ENCODE data around the gene METTL21C.

The METTL21C gene

DNA sequence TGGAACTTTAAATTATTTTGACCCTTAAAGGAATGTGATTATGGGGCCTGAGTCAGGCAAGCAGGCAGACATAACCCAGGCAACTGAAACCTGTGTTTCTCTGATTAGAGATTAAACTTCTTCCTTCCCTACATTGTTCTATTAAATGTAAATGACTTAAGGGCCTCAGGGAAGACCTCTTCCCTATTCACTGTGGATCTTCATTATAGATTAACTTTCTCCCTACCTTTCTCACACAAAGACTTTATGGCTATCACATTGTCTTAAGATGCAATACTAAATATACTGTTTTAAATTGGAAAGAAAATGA is 8.8 kb upstream of the METTL21C start:
- Mint-ChIP-seq H3K9me3 (no peaks in the 10 kb centered on the region), H3K27me3 (ENCODE audit: low read depth) (peaks cover 29% of the 10 kb centered on the region), H3K27ac (no peak overlapping the region), H3K4me1 (ENCODE audit: low read depth) (no peaks in the 10 kb centered on the region), H3K36me3 (ENCODE audit: low read depth) (no peaks in the 10 kb centered on the region), H3K4me3 (no peak overlapping the region)

DNA sequence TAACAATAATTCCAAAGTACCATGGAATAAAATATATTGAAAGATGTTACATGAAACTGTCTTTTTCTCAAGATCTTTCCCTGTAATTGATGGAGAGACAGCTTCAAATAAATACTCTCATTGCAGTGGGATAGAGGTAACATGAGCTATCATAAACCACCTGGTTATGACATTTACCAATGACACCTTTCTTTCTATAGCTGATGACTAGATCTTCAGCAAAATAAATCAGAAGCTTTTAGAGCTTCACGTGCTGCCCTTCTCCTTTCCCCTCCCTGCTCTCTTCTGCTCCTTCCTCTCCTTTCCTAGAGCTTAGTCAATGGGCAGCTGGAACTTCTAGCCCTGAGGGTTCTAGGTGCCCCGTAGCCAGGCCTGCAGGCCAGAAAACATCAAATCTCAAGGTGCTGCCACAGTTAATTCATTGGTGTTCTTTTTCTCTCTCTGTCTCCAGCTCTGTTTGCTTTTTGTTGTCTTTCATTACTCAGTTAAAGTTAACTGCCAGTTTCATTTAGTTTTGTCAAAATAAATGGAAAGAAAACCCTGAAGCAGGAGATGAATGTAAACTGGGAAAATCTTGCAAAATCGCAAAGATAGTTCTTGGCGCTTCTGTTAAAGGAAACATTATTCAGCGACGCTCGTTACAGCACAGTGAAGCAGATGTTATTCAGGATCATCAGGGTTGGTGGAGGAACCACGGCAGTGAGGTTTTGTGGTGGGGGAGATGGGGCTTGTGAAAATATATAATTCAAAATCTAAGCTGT is 8.3 kb upstream of the METTL21C start:
- no peaks in the 10 kb centered on the region for H3K4me1 Mint-ChIP-seq (ENCODE audit: low read depth)
- no peaks in the 10 kb centered on the region for H3K36me3 Mint-ChIP-seq (ENCODE audit: low read depth)
- no peak overlapping the region for H3K4me3 Mint-ChIP-seq
- H3K9me3 Mint-ChIP-seq = no peaks in the 10 kb centered on the region
- no peak overlapping the region for H3K27ac Mint-ChIP-seq
- peaks cover 29% of the 10 kb centered on the region for H3K27me3 Mint-ChIP-seq (ENCODE audit: low read depth)

DNA sequence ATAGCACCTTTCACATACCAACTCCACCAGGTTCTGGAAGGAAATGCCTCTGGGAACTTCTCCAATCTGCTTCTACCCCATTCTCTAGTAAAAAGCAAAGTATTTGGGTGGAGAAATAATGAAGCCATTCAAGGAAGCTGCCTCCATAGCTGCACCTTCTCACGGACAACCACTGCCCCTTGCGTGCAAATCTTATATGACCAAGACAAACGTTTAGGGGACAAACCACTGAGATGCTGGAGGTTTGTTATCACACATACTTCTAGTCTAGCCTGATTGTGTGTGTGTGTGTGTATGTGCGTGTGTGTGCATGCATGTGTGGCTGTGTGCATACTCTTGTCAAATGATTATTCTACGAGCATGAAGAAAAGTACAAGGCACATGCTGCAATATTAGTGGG is 6.5 kb upstream of the METTL21C start:
- H3K9me3 Mint-ChIP-seq = no peaks in the 10 kb centered on the region
- no peaks in the 10 kb centered on the region for H3K36me3 Mint-ChIP-seq (ENCODE audit: low read depth)
- H3K4me3 Mint-ChIP-seq = no peak overlapping the region
- no peaks in the 10 kb centered on the region for H3K4me1 Mint-ChIP-seq (ENCODE audit: low read depth)
- H3K27ac Mint-ChIP-seq = no peak overlapping the region
- H3K27me3 Mint-ChIP-seq (ENCODE audit: low read depth) = peaks cover 28% of the 10 kb centered on the region

DNA sequence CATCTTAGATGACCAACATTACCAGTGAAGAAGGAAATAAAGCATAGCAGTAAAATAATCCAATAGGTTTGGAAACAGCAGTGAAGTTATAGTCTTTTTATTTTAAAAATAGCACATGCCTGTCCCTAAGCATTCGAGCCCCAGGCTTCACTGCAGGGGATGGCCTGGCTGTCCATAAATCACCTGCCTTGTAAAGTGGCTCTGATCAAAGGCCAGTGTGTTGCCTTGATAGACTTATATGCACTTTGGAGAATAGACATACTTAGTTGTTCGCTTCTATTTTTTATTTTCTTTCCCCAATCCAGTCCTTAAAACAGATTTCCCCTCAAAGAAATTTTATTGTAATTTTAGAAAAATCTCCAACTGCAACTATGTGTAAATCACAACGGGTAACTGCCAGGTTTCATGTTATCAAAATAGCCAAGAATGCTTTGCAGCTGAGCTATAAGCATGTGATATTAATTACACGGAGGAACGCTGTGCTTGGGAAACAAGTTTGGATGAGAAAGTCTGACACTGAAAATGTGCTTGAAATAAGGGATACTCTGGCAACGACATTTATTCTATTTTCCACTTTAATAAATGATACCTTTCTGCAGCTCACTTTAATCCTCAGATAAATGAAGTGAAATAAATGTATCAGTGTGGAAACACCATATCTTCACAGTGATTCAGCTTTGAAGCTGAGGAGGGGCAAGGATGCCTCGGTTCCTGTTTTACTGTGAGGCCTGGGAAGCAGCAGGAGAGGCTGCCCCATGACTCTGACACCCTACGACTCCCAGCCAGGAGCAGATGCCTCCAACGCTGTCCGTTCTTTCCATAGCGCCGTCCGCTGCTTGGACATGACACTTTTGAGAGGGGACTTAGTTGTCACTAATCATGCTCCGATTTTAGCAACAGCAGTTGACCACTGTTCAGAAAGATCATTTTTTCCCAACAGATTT is 5.5 kb upstream of the METTL21C start:
- no peaks in the 10 kb centered on the region for H3K36me3 Mint-ChIP-seq (ENCODE audit: low read depth)
- peaks cover 27% of the 10 kb centered on the region for H3K27me3 Mint-ChIP-seq (ENCODE audit: low read depth)
- H3K9me3 Mint-ChIP-seq = no peaks in the 10 kb centered on the region
- H3K4me1 Mint-ChIP-seq (ENCODE audit: low read depth) = no peaks in the 10 kb centered on the region
- H3K27ac Mint-ChIP-seq = no peak overlapping the region
- H3K4me3 Mint-ChIP-seq = no peak overlapping the region

DNA sequence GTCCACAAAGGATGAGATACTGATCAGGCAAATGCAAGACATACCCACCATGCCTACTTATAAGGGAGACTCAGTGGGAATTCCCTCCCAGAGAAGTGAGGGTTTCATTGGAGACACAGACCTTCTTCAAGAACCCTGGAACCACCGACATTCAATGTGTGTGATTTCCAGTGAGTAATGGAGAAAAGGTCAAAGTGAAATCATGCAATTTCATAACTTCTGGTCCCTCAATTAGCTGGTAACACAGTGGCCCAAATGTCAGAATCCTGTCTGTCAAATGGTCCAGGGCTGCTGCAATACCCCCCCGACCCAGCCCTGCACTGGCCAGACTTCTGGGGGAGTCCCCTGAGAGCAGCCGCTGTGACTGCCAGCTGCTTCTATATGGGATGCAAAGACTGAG is 4.7 kb upstream of the METTL21C start:
- Mint-ChIP-seq H3K36me3 (ENCODE audit: low read depth) (no peaks in the 10 kb centered on the region), H3K27ac (no peak overlapping the region), H3K4me1 (ENCODE audit: low read depth) (no peaks in the 10 kb centered on the region)

DNA sequence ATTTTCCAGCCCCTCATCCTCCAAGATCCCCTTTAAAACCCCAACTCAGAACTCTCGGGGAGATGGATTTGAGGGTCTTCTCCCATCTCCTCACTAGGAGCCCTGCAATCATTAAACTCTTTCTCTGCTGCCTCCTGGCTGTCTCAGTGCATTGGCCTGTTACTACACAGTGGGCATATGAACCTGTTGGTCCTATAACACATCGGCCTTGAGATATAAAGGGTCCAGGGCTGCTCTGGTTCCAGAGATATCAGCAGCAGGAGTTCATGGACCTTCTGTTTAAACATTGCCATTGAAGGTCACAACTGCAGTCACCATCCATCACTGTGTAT is 3.8 kb upstream of the METTL21C start:
- H3K27ac Mint-ChIP-seq = no peak overlapping the region
- H3K4me1 Mint-ChIP-seq (ENCODE audit: low read depth) = no peaks in the 10 kb centered on the region
- no peaks in the 10 kb centered on the region for H3K36me3 Mint-ChIP-seq (ENCODE audit: low read depth)
- H3K9me3 Mint-ChIP-seq = no peaks in the 10 kb centered on the region
- H3K27me3 Mint-ChIP-seq (ENCODE audit: low read depth) = peaks cover 19% of the 10 kb centered on the region
- no peak overlapping the region for H3K4me3 Mint-ChIP-seq

More for the DNA sequence above, 4.7 kb upstream of the METTL21C start:
- H3K4me3 Mint-ChIP-seq = no peak overlapping the region
- H3K9me3 Mint-ChIP-seq = no peaks in the 10 kb centered on the region
- H3K27me3 Mint-ChIP-seq (ENCODE audit: low read depth) = peaks cover 24% of the 10 kb centered on the region

DNA sequence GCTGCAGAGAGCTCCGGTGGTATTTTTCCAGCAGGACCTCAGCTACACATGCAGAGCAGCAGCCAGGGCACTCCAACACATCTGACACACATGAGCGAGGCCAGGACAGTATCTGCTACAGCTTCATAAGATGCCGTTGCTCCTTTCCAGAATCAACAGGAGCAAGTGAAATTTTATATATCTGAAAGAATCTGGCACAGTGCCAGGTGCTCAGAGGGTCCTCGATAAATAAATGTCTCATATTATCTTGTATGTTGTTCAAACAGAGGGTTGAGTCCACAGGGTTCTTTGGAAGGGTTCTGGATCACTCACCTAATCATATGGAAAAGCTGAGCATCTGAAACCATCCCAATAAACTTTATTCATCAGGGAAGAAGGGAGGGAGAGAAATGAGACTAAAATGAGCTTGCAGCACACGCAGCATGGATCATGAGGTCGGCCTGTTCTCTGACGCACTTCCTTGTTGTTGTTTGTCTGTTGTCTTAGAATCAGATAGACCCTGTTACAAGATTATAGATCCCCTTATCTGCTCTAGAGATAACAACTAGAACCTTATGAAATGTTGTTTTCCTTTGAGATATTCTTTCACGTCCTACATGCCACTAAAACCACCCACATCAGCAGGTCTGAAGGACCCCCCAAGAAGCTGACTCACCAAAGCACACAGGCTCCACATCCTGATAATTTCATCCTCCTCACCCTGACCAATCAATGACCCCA is 3.2 kb upstream of the METTL21C start:
- H3K4me1 Mint-ChIP-seq (ENCODE audit: low read depth) = no peaks in the 10 kb centered on the region
- no peak overlapping the region for H3K4me3 Mint-ChIP-seq
- H3K9me3 Mint-ChIP-seq = no peaks in the 10 kb centered on the region
- no peak overlapping the region for H3K27ac Mint-ChIP-seq
- H3K36me3 Mint-ChIP-seq (ENCODE audit: low read depth) = no peaks in the 10 kb centered on the region
- peaks cover 23% of the 10 kb centered on the region for H3K27me3 Mint-ChIP-seq (ENCODE audit: low read depth)

DNA sequence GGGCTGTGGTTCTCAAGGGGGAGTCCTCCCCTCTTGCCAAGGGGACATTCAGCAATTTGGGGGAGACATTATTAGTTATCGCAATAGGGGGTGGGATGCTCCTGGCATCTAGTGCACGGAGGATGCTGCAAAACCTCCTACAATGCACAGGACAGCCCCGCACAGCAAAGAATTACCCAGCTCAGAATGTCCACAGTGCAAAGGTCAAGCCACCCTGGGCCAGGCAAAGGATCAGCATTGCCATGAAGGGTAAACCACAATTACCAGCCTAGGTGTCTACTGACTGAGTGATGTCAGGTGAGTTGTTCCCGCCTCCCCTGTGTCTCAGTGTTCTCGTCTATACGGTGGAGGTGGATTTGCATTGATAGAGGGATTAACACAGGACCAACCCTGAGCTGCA is 2.4 kb upstream of the METTL21C start:
- H3K9me3 Mint-ChIP-seq = no peaks in the 10 kb centered on the region
- H3K4me1 Mint-ChIP-seq (ENCODE audit: low read depth) = no peaks in the 10 kb centered on the region
- no peaks in the 10 kb centered on the region for H3K36me3 Mint-ChIP-seq (ENCODE audit: low read depth)
- no peak overlapping the region for H3K4me3 Mint-ChIP-seq
- H3K27me3 Mint-ChIP-seq (ENCODE audit: low read depth) = peaks cover 28% of the 10 kb centered on the region
- no peak overlapping the region for H3K27ac Mint-ChIP-seq

DNA sequence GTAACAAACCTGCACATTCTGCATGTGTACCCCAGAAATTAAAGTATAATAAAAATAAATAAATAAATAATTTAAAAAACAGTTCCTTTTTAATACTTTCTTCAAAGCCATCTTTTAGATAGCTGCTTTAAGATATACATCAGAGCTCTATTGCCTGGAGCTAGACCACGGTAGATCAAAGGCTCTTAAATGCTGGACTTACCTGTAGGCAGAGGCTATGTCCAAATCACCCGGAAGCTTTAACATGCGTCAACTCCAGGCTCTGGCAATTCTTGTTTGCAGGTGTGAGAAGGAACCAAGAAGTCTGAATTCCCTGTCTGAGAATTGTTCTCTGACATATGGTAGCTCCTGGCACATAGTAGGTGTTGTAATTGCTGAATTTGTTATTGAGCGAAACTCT is 1.6 kb upstream of the METTL21C start:
- no peaks in the 10 kb centered on the region for H3K36me3 Mint-ChIP-seq (ENCODE audit: low read depth)
- no peak overlapping the region for H3K27ac Mint-ChIP-seq
- H3K27me3 Mint-ChIP-seq (ENCODE audit: low read depth) = peaks cover 35% of the 10 kb centered on the region
- H3K9me3 Mint-ChIP-seq = no peaks in the 10 kb centered on the region
- no peak overlapping the region for H3K4me3 Mint-ChIP-seq
- H3K4me1 Mint-ChIP-seq (ENCODE audit: low read depth) = no peaks in the 10 kb centered on the region

DNA sequence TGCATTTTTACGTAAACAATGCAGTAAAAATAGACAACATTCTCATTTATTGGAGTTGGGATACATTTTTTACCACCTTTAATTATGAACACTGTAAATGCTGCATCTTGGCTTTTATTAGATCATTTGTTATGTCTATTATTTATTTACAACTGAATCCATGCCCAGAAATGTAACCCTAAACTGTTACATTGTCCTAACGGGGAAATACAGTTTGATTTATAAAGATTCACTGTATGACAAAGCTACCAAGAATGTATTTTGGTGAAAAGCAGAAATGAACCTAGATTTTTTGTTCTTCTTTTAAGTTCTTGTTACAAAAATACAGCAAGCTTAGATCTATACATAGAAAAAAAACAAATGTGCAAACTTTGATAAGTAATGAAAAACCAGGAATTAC is 1.1 kb downstream of the METTL21C start:
- Mint-ChIP-seq H3K4me3 (no peak overlapping the region), H3K4me1 (ENCODE audit: low read depth) (no peaks in the 10 kb centered on the region), H3K27me3 (ENCODE audit: low read depth) (peaks cover 31% of the 10 kb centered on the region)

DNA sequence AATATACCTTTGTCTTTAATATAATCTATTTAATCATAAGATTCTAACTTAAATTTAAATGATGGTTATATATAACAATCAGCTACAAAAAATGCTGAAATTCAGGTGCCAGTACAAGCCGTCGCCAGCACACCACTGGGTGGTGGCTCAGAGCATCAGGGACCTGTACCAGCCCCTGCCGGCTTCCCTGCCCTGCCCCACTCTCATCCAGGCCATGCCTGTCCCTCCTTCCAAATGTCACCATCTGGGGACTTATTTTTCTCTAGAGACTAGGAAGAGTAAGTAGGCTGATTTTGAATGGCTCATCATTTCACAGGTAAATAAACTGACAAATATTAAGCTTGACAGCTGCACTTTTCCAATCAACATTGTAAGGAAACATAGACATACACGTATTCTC is 1.6 kb downstream of the METTL21C start:
- Mint-ChIP-seq H3K4me3 (no peak overlapping the region), H3K27ac (no peak overlapping the region), H3K4me1 (ENCODE audit: low read depth) (peaks cover 2% of the 10 kb centered on the region), H3K36me3 (ENCODE audit: low read depth) (no peaks in the 10 kb centered on the region), H3K9me3 (no peaks in the 10 kb centered on the region), H3K27me3 (ENCODE audit: low read depth) (peaks cover 33% of the 10 kb centered on the region)

More for the DNA sequence above, 1.1 kb downstream of the METTL21C start:
- H3K27ac Mint-ChIP-seq = no peak overlapping the region
- no peaks in the 10 kb centered on the region for H3K9me3 Mint-ChIP-seq
- no peaks in the 10 kb centered on the region for H3K36me3 Mint-ChIP-seq (ENCODE audit: low read depth)

DNA sequence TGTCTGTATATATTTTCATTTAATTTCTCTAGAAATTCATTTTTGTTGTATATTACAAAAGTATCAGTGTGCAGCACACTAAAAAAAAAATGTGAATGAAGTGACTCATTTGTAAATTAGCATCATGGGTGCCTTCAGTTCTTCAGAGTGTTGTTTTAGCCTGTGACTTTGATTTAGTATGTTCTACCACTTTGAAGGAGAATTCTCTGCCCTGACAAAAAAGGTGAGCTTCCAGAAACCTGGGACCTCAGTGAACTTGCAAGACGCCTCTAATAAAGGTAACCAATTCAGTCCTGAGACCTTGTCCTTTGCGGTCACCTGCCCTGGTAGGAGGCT is 2.4 kb downstream of the METTL21C start:
- Mint-ChIP-seq H3K27ac (no peak overlapping the region), H3K9me3 (no peaks in the 10 kb centered on the region), H3K36me3 (ENCODE audit: low read depth) (no peaks in the 10 kb centered on the region), H3K4me3 (no peak overlapping the region), H3K4me1 (ENCODE audit: low read depth) (peaks cover 3% of the 10 kb centered on the region), H3K27me3 (ENCODE audit: low read depth) (peaks cover 35% of the 10 kb centered on the region)

DNA sequence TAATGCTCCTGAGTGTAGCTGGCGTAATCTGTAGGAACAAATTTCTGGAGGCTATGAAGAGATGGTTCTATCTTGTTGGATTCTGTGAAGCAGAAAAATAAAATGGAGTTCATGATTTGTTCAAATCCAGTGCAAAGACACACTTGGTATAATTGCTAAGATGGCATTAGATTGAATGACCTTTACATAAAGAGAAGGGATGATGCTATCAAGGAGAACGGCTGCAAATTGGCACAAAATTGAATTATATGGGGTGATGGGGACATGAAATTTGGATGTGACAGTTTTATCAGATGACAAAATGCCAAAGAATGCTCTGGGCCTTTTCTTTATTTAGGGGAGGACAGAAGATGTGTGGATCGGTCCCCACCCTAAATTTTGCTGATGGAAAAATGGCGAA is 4.0 kb downstream of the METTL21C start:
- H3K27me3 Mint-ChIP-seq (ENCODE audit: low read depth) = peaks cover 28% of the 10 kb centered on the region
- no peak overlapping the region for H3K4me3 Mint-ChIP-seq
- H3K36me3 Mint-ChIP-seq (ENCODE audit: low read depth) = no peaks in the 10 kb centered on the region
- H3K27ac Mint-ChIP-seq = no peak overlapping the region
- no peaks in the 10 kb centered on the region for H3K9me3 Mint-ChIP-seq
- H3K4me1 Mint-ChIP-seq (ENCODE audit: low read depth) = peaks cover 10% of the 10 kb centered on the region

DNA sequence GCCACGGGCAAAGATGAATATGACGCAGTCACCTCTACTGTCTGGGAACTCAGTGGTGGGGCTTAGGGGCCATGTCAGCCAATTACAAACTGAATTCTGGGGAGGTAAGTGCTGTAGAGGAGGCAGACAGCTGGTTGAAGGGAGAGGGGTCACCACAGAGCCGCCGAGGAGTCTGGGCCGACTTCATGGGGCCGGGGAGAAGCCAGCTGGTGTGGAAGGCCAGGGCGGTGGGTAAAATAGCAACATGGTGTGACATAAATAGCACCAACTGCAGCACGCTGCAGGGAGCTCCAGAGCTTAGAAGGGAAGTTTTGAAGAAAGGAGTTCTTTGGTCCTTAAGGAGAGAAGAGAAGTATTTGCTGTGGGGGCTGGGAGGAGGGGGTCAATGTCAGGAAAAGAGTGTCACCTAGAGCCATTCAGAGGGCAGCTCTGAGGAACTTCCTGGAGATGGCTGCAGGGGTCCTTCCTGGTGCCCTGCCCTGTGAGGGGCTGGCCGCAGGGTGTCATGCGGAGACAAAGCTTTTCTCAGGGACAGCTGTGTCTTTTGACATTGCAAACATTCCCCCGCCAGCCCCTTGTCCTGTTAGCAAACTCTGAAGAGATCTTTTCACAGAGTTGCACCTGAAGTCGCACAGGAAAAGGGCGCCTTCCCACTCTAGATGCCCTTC is 6.4 kb downstream of the METTL21C start:
- peaks cover 18% of the 10 kb centered on the region for H3K27me3 Mint-ChIP-seq (ENCODE audit: low read depth)
- H3K9me3 Mint-ChIP-seq = no peaks in the 10 kb centered on the region
- no peak overlapping the region for H3K4me3 Mint-ChIP-seq
- H3K36me3 Mint-ChIP-seq (ENCODE audit: low read depth) = no peaks in the 10 kb centered on the region
- H3K27ac Mint-ChIP-seq = no peak overlapping the region
- H3K4me1 Mint-ChIP-seq (ENCODE audit: low read depth) = peaks cover 11% of the 10 kb centered on the region
